ENCODE measurements around the gene TLE4. TPM values are rescaled to one million over a fixed set of nuclear protein-coding genes. Genes with fewer than 3 reads are reported as not detected.
"Not testable (repeated sequence)": the region's sequence is repeated elsewhere in the genome, so short reads cannot be mapped to it uniquely, and the experiment has no call there.

The TLE4 gene
- total RNA-seq, 1 donor: 79.0 TPM

DNA sequence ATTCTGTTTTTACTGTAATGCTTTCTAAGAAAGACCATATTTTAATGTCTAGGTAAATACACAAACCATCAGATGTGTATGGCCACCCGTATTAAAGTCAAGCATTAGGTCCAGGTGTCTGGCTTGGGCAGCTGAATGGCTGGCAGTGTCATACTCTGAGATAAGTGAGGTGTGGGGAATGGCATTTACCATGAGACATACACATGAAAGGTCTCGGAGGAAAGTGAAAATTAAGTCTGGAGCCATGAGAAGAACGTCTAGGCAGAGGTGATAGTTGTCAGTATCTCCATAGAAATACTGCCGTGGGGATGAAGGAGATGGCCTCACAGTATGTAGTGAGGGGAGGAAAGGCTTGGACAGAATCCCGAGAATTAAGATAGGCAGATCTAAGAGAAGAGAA, 164.3 kb downstream of the TLE4 start:
- no peak for TF ChIP-seq CTCF (IDR thresholded peaks at IDR 0.05; ENCODE audit: insufficient read depth, low read depth, low read length)
- no peak overlapping the region for H3K4me3 ChIP-seq (ENCODE audit: low read depth, low read length)
- no peak for DNase-seq (ENCODE audit: low read depth)

GRCh38 chr9:79741381-79741780, 169.6 kb downstream of the TLE4 start:
- no peak for TF ChIP-seq CTCF (IDR thresholded peaks at IDR 0.05; ENCODE audit: insufficient read depth, low read depth, low read length)
- no peak overlapping the region for H3K4me3 ChIP-seq (ENCODE audit: low read depth, low read length)
- no peak for DNase-seq (ENCODE audit: low read depth)

- TF ChIP-seq CTCF (IDR thresholded peaks at IDR 0.05; ENCODE audit: insufficient read depth, low read depth, low read length): no peak
- DNase-seq (ENCODE audit: low read depth): no peak
- no peak overlapping the region for H3K4me3 ChIP-seq (ENCODE audit: low read depth, low read length)
These were observed 170.5 kb downstream of the TLE4 start for GRCh38 chr9:79742110-79742721.

GRCh38 chr9:79744521-79744920, 172.8 kb downstream of the TLE4 start:
- TF ChIP-seq CTCF (IDR thresholded peaks at IDR 0.05; ENCODE audit: insufficient read depth, low read depth, low read length): no peak
- DNase-seq (ENCODE audit: low read depth): no peak
- no peak overlapping the region for H3K4me3 ChIP-seq (ENCODE audit: low read depth, low read length)

DNA sequence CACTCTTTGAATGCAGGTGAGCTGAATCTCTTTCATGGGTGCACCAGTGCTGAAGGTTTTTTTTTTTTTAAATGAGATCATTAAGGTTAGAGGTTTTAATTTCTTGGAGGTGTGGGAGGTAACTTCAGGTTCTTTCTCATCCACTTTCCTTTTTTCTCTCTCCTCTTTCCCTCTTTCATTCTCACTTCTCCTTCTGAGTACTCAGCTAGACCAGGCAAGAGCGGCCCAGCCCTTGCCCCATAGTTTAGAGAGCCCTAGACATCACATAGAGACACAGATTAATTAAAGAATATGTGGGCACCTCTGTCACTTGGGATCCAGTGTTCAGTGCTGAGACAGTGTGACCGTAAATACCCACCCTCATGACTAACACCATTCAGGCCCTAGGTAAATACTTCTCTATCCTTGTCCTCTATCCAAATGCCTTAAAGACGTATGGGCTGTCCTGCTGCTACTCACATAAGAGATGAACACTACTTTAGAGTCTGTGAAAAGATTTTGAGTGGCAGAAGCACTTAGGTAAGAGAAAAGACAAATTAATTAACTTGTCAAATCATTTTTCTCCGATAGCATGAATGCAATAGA, 174.1 kb downstream of the TLE4 start:
- no peak for TF ChIP-seq CTCF (IDR thresholded peaks at IDR 0.05; ENCODE audit: insufficient read depth, low read depth, low read length)

GRCh38 chr9:79751895-79752466, 180.2 kb downstream of the TLE4 start:
- not testable (repeated sequence) for DNase-seq (ENCODE audit: low read depth); H3K4me3 ChIP-seq (ENCODE audit: low read depth, low read length)

More for the DNA sequence above, 174.1 kb downstream of the TLE4 start:
- no peak for DNase-seq (ENCODE audit: low read depth)
- H3K4me3 ChIP-seq (ENCODE audit: low read depth, low read length): no peak overlapping the region

GRCh38 chr9:79756414-79756813, 184.6 kb downstream of the TLE4 start:
- no peak overlapping the region for H3K4me3 ChIP-seq (ENCODE audit: low read depth, low read length)
- DNase-seq (ENCODE audit: low read depth): peak; percentile 66
- no peak for TF ChIP-seq CTCF (IDR thresholded peaks at IDR 0.05; ENCODE audit: insufficient read depth, low read depth, low read length)

Data from fibroblast of villous mesenchyme (primary cell).